NT2/D1 (cell line): ENCODE results near the gene ADAMTSL2.

Experiments used
- SUZ12 ChIP-seq: IDR thresholded peaks from 2 replicates; pipeline ENCODE4 v1.6.1; 2011; ENCODE audit not compliant: insufficient read length, insufficient read depth; ENCODE audit errors: extremely low read depth
- YY1 ChIP-seq: IDR thresholded peaks from 2 replicates; pipeline ENCODE4 v1.6.1; 2011; ENCODE audit not compliant: insufficient read length, insufficient read depth

GRCh38 chr9:133560944-133561343, 26.4 kb downstream of the ADAMTSL2 start:
- no peak for TF ChIP-seq YY1
- TF ChIP-seq SUZ12: no peak
